ENCODE measurements around the gene FUT3. TPM values are rescaled to one million over a fixed set of nuclear protein-coding genes. Genes with fewer than 3 reads are reported as not detected.

The FUT3 gene
- total RNA-seq, 2 experiments from 2014 or later: not detected

DNA sequence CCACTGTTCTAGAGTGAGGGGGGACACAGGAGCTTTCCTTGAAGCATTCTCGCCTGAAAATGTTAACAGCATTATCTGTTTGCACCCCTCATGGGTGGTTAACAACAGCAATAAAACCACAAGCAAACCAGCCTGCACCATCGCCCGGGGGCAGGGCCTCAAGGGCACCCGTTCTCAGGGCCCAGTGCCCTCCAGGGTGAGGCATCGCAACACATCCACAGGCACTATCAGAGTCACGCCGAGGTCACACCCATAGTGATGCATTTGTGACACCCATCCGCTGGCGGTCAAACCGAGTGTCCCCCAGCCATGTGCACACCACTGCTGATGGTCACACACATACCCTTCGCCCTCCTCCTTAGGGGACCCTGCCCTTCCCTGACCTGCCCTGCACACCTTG, 14.5 kb upstream of the FUT3 start:
- Mint-ChIP-seq H3K4me1 (ENCODE audit: low read depth) (no peaks in the 10 kb centered on the region), H3K36me3 (ENCODE audit: low read depth) (no peaks in the 10 kb centered on the region), H3K9me3 (no peaks in the 10 kb centered on the region), H3K27ac (no peak overlapping the region), H3K27me3 (no peaks in the 10 kb centered on the region), H3K4me3 (no peak overlapping the region)
- intact Hi-C loops (cut with micrococcal nuclease): no loop called here
- DNase-seq (no peak), ATAC-seq (no peak)
- TF ChIP-seq CTCF (IDR thresholded peaks at IDR 0.05): no peak
- POLR2A ChIA-PET: no interaction called here
- CTCF ChIA-PET: interaction anchor here (1.4 kb wide), 1 partner anchor 62 kb away, joined by 4 read pairs; no protein-coding TSS in a partner anchor

GRCh38 chr19:5864725-5865486, 13.7 kb upstream of the FUT3 start:
- Mint-ChIP-seq H3K36me3 (ENCODE audit: low read depth) (no peaks in the 10 kb centered on the region), H3K4me1 (ENCODE audit: low read depth) (no peaks in the 10 kb centered on the region), H3K27ac (no peak overlapping the region), H3K4me3 (no peak overlapping the region), H3K27me3 (no peaks in the 10 kb centered on the region), H3K9me3 (no peaks in the 10 kb centered on the region)
- DNase-seq (no peak), ATAC-seq (no peak)
- intact Hi-C loops (cut with micrococcal nuclease): no loop called here
- ChIA-PET POLR2A (no interaction called here), CTCF (no interaction called here)
- TF ChIP-seq CTCF (IDR thresholded peaks at IDR 0.05): no peak

DNA sequence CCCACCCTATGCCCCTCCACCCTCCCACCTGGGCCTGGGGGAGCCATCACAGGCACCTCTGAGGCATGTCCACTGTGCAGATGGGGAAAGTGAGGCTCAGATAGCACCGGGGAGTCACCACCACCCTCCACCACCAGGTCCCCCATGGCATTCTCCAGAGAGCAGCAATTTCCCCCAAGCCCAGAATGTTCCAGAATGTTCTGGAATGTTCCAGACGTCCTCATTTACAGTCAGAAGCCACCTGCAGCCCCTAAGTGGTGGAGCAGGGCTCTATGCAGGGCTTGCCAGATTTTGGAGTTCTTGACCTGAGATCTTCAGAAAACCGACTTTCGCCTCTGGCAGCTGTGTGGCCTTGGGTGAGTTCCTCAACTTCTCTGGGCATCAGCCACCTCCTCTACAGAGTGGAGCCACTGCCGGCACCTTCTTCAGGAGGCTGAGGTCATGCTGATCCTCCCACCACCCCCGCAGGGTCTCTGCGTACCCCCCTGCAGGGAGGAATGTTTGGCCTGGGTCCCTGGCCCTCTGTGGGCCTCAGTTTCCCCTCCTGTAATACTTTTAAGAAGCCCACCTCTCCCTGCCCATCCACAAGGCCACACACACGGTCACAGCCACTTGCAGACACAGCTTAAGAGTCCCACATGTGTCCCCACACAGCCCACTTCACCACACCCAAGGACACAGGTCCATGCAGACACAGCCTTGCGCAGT, 12.9 kb upstream of the FUT3 start:
- POLR2A ChIA-PET: no interaction called here
- H3K27me3 Mint-ChIP-seq: no peaks in the 10 kb centered on the region
- H3K9me3 Mint-ChIP-seq: no peaks in the 10 kb centered on the region

DNA sequence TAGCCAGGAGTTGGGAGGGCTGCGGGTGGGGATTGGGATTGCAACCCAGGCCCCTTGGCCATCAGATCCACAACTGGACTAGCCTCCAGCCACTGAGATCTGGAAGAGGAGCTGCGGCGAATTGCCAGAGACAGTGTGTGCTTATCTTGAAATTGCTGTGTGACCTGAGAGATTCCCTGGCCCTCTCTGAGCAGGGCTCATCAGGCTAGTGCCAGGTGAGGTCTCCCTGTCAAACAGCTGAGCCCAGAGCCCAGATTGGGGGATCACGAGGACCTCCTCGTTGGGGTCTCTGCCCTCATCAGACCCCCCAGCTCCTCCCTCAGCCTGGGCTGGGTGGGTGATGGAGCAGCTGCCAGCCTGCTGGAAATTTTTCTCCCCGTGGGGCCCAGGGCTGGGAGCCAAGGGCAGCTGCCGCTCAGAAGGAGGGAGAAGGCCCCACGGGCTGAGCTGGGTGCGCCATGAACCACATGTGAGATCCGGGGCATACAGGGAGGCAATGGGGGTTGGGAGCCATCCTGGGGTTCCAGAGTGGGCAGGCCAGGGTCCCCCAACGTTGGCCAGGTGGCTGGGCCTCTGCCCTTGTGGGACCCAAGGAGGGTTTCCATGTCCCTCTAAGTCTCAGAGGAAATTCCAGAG, 11.9 kb upstream of the FUT3 start:
- no peak for ATAC-seq
- Mint-ChIP-seq H3K4me1 (ENCODE audit: low read depth) (no peaks in the 10 kb centered on the region), H3K27me3 (no peaks in the 10 kb centered on the region), H3K9me3 (no peaks in the 10 kb centered on the region), H3K4me3 (no peak overlapping the region), H3K27ac (no peak overlapping the region), H3K36me3 (ENCODE audit: low read depth) (no peaks in the 10 kb centered on the region)
- no peak for TF ChIP-seq CTCF (IDR thresholded peaks at IDR 0.05)
- intact Hi-C loops (cut with micrococcal nuclease): no loop called here
- ChIA-PET POLR2A (no interaction called here), CTCF (no interaction called here)
- DNase-seq: no peak

More for the DNA sequence above, 12.9 kb upstream of the FUT3 start:
- H3K4me1 Mint-ChIP-seq (ENCODE audit: low read depth): no peaks in the 10 kb centered on the region
- ATAC-seq (no peak), DNase-seq (no peak)
- CTCF ChIA-PET: no interaction called here
- H3K4me3 Mint-ChIP-seq: no peak overlapping the region
- H3K36me3 Mint-ChIP-seq (ENCODE audit: low read depth): no peaks in the 10 kb centered on the region
- no peak overlapping the region for H3K27ac Mint-ChIP-seq
- intact Hi-C loops (cut with micrococcal nuclease): no loop called here
- TF ChIP-seq CTCF (IDR thresholded peaks at IDR 0.05): no peak
